ENCODE data around the gene SDHAF1. TPM values are rescaled to one million over a fixed set of nuclear protein-coding genes. Genes with fewer than 3 reads are reported as not detected.

Gene SDHAF1
- total RNA-seq, 2 donors from 2014 or later = 12.9 to 14.1 TPM

DNA sequence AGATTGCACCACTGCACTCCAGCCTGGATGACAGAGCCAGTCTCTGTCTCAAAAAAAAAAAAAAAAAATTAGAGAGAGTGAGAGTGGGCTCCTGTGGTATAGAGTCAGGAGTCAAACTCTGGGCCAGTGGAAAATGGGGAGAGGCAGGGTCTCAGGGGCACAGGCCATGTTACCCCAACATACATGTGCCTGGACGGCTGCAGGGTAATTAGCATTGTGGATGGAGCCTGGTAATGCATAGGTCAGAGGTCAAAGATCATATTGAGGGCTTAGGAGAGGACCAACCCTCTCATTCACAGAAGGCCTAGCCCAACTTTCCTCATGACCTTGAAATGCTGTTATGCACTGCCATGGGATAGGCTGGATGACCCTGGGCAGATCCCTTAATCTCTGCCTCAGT lies 30.6 kb downstream of the SDHAF1 start:
- no peak overlapping the region for H3K4me3 Mint-ChIP-seq
- H3K4me3 ChIP-seq (ENCODE audit: low read length) = no peak overlapping the region
- H3K27ac ChIP-seq (ENCODE audit: low read depth, low read length) = no peak overlapping the region
- peaks cover 29% of the 10 kb centered on the region for H3K36me3 Mint-ChIP-seq (ENCODE audit: low read depth)
- H3K27me3 Mint-ChIP-seq (ENCODE audit: insufficient read depth) = no peaks in the 10 kb centered on the region
- no peak for DNase-seq
- no peaks in the 10 kb centered on the region for H3K36me3 ChIP-seq (ENCODE audit: control insufficient read depth, insufficient read depth, low read length)
- H3K9me3 Mint-ChIP-seq = no peaks in the 10 kb centered on the region
- WGBS, 2 experiments (ENCODE audit: insufficient coverage in 1 of 2, insufficient read length in 1 of 2) = 93% methylated on average over 1 of the region's 1 CpG; no CpG with 5 or more reads in 1 of the 2 experiments
- H3K27ac Mint-ChIP-seq = no peak overlapping the region
- no peak for TF ChIP-seq CTCF (conservative IDR thresholded peaks at IDR 0.05)
- no peaks in the 10 kb centered on the region for H3K4me1 ChIP-seq (ENCODE audit: control insufficient read depth, insufficient read depth, low read length)
- no peak overlapping the region for H3K9ac ChIP-seq (ENCODE audit: extremely low read depth, low read length, poor library complexity, severe bottlenecking)
- H3K27me3 ChIP-seq (ENCODE audit: control insufficient read depth, insufficient read depth, low read length, poor library complexity, severe bottlenecking) = no peaks in the 10 kb centered on the region
- H3K4me1 Mint-ChIP-seq = no peaks in the 10 kb centered on the region
- no peaks in the 10 kb centered on the region for H3K9me3 ChIP-seq (ENCODE audit: control insufficient read depth, low read length)

DNA sequence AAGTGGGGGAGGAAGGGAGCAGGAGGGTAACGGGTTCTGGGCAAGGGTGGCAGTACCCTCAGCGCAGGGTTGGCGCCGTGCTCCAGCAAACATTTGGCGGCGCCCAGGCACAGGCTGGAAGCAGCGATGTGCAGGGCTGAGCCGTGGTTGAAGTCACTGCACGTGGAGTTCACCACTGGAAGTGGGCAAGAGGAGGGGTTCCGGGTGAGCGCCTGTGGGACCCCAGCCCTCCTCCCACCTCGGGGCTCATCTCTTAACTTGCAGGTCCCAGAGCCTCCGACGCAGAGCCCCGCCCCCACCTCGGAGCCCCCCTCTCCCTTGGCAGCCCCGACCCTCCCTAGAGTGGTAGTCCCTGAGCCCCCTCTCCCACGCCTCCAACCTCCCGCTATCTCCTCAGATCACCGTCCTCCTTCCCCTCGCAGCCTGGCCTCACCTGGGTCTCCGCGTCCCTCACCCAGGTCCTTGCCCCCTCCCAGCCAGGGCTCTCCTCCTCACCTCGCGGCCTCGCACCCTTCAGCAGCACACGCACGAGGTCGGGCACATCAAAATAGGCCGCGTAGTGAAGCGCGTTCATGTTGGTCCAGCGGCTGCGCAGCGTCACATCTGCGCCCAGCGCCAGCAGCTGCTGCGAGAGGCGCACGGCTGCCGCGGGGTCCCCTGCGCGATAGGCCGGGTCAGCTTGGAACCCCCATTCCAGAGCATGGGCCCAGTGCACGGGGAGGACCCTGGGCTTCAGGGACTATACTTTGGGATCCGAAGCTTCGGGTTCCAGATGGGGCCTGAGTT lies 31.3 kb downstream of the SDHAF1 start:
- Histone ChIP-seq H3K9ac (ENCODE audit: extremely low read depth, low read length, poor library complexity, severe bottlenecking) (no peak overlapping the region), H3K27me3 (ENCODE audit: control insufficient read depth, insufficient read depth, low read length, poor library complexity, severe bottlenecking) (no peaks in the 10 kb centered on the region), H3K4me1 (ENCODE audit: control insufficient read depth, insufficient read depth, low read length) (no peaks in the 10 kb centered on the region), H3K27ac (ENCODE audit: low read depth, low read length) (no peak overlapping the region), H3K36me3 (ENCODE audit: control insufficient read depth, insufficient read depth, low read length) (no peaks in the 10 kb centered on the region), H3K9me3 (ENCODE audit: control insufficient read depth, low read length) (no peaks in the 10 kb centered on the region), H3K4me3 (ENCODE audit: low read length) (no peak overlapping the region)
- TF ChIP-seq CTCF (conservative IDR thresholded peaks at IDR 0.05) = no peak
- Mint-ChIP-seq H3K27me3 (ENCODE audit: insufficient read depth) (no peaks in the 10 kb centered on the region), H3K36me3 (ENCODE audit: low read depth) (peaks cover 23% of the 10 kb centered on the region), H3K9me3 (no peaks in the 10 kb centered on the region), H3K4me3 (no peak overlapping the region), H3K27ac (no peak overlapping the region), H3K4me1 (no peaks in the 10 kb centered on the region)
- no peak for DNase-seq
- 94 to 97% methylated on average over 41 to 49 of the region's 49 CpGs for WGBS, 2 experiments (ENCODE audit: insufficient coverage in 1 of 2, insufficient read length in 1 of 2)

- Mint-ChIP-seq H3K27ac (no peak overlapping the region), H3K36me3 (ENCODE audit: low read depth) (peaks cover 21% of the 10 kb centered on the region), H3K4me3 (no peak overlapping the region), H3K27me3 (ENCODE audit: insufficient read depth) (no peaks in the 10 kb centered on the region), H3K9me3 (no peaks in the 10 kb centered on the region), H3K4me1 (no peaks in the 10 kb centered on the region)
- Histone ChIP-seq H3K27me3 (ENCODE audit: control insufficient read depth, insufficient read depth, low read length, poor library complexity, severe bottlenecking) (no peaks in the 10 kb centered on the region), H3K9ac (ENCODE audit: extremely low read depth, low read length, poor library complexity, severe bottlenecking) (no peak overlapping the region), H3K36me3 (ENCODE audit: control insufficient read depth, insufficient read depth, low read length) (no peaks in the 10 kb centered on the region), H3K4me3 (ENCODE audit: low read length) (no peak overlapping the region), H3K9me3 (ENCODE audit: control insufficient read depth, low read length) (no peaks in the 10 kb centered on the region), H3K27ac (ENCODE audit: low read depth, low read length) (no peak overlapping the region), H3K4me1 (ENCODE audit: control insufficient read depth, insufficient read depth, low read length) (no peaks in the 10 kb centered on the region)
- 93 to 96% methylated on average over 6 of the region's 6 CpGs for WGBS, 2 experiments (ENCODE audit: insufficient coverage in 1 of 2, insufficient read length in 1 of 2)
- no peak for DNase-seq
- TF ChIP-seq CTCF (conservative IDR thresholded peaks at IDR 0.05) = no peak
Observed at GRCh38 chr19:36027696-36028095, 32.7 kb downstream of the SDHAF1 start.

All from endodermal cell (in vitro differentiated cells).